Left renal cortex interstitium (tissue), 4 donors: Measurements from ENCODE around the gene MRPL55. TPM values are rescaled to one million over a fixed set of nuclear protein-coding genes. Genes with fewer than 3 reads are reported as not detected.

Experiments used
- DNase-seq, 4 donors: peaks; one replicate each; pipeline ENCODE4 v3.0.0-alpha.2; 2013; ENCODE audit warnings: low read depth in 4 of 4, low spot score in 2 of 4, missing footprints in 1 of 4
- polyA plus RNA-seq, 4 donors: library from polyadenylated mRNA; unstranded; fragments of 120-200 nt; gene quantifications; one replicate each; pipeline ENCODE4 v1.2.1, GENCODE V29; 2013; ENCODE audit not compliant: insufficient read length in 4 of 4

The MRPL55 gene
- polyA plus RNA-seq = 10 to 100 TPM; 37.4 to 60.9 (median 49.0) TPM

GRCh38 chr1:228109073-228109961 lies at the start of gene MRPL55:
TSS of gene MRPL55 (minus strand) at chr1:228109299. CDS start at chr1:228108260, 1,039 bp downstream.
- DNase-seq = peak; percentile 89 to 95 (median 92)

DNA sequence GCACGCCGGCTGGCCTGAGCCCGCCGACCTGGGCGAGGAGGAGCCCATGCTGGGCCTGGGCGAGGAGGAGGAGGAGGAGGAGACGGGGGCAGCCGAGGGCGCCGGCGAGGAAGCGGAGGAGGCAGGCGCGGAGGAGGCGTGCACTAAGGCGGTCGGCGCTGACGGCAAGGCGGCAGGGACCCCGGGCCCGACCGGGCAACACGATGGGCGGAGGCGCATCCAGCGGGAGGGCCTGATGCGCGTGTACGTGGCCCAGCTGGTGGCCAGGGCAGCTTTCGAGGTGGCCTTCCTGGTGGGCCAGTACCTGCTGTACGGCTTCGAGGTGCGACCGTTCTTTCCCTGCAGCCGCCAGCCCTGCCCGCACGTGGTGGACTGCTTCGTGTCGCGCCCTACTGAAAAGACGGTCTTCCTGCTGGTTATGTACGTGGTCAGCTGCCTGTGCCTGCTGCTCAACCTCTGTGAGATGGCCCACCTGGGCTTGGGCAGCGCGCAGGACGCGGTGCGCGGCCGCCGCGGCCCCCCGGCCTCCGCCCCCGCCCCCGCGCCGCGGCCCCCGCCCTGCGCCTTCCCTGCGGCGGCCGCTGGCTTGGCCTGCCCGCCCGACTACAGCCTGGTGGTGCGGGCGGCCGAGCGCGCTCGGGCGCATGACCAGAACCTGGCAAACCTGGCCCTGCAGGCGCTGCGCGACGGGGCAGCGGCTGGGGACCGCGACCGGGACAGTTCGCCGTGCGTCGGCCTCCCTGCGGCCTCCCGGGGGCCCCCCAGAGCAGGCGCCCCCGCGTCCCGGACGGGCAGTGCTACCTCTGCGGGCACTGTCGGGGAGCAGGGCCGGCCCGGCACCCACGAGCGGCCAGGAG lies 49.3 kb upstream of the MRPL55 start:
- no peak for DNase-seq

DNA sequence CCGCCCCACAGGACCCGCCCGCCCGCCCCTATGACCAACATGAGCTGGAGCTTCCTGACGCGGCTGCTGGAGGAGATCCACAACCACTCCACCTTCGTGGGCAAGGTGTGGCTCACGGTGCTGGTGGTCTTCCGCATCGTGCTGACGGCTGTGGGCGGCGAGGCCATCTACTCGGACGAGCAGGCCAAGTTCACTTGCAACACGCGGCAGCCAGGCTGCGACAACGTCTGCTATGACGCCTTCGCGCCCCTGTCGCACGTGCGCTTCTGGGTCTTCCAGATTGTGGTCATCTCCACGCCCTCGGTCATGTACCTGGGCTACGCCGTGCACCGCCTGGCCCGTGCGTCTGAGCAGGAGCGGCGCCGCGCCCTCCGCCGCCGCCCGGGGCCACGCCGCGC lies 48.6 kb upstream of the MRPL55 start:
- DNase-seq = no peak

DNA sequence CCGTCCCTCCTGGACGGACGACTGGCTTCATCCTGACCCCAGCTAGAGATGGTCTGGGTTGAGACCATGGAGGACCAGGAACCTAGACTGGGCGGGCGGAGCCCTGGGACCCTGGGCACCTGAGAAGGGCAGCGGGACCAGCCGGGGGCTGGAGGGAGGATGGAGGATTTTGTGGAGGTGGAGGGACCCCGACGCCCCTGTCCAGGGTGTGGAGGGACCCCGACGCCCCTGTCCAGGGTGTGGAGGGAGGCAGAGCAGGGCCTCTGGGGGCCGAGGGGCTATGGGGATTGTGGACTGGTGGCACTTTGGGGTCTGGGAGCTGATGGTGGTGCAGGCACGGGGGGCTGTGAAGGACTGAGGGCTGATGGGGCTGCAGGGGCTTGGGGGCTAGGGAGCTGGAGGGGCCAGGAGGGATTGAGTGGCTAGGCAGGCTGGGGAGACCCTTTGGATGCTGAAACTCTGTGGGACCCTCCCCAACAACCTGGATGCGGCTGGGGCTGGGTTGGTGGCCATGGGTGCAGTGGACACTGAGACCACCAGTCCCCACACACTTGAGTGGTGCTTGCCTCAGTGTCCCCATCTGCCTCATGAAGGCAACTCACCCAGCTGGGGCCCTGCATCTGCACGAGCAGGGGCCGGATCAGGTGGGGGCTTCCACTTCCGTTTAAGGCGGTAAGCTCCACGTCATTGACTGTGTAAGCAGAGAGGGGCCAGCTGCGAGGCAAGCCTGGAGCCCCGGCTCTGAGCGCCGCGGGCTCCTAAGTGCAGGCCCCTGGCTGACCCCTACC lies 48.0 kb upstream of the MRPL55 start:
- no peak for DNase-seq

GRCh38 chr1:228156515-228156881 lies 47.4 kb upstream of the MRPL55 start:
- no peak for DNase-seq

- no peak for DNase-seq
Measured at GRCh38 chr1:228155596-228156514, 46.8 kb upstream of the MRPL55 start.

GRCh38 chr1:228154670-228155571 lies 45.8 kb upstream of the MRPL55 start:
- DNase-seq = no peak

DNA sequence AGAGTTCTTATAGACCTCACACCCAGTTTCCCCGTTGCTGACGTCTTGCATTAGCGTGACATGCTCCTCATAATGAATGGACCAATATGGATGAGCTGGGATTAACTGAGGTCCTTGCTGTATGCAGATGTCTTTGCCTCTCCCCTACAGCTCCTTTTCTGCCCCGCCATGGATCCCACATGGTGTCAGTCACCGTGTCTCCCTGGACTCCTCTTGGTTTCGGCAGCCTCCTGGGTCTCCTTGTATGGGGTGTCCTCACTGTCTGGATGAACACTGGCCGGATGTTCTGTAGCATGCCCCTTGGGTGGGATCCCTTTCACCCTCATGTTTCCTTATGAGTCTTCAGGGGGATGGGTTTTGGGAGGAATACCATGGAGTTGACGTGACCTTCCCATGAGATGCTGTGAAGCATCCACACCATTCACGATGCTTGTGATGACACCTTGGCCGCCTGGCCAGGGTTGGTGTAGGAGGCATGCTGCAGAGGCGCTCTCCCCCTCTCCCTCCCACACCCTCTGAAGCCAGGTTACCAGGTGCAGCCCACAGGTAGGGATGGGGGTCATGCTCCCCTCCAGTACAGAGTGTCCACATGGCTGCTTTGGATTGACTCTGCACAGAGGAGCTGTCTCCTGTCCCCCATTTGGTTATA lies 45.0 kb upstream of the MRPL55 start:
- DNase-seq = no peak

DNA sequence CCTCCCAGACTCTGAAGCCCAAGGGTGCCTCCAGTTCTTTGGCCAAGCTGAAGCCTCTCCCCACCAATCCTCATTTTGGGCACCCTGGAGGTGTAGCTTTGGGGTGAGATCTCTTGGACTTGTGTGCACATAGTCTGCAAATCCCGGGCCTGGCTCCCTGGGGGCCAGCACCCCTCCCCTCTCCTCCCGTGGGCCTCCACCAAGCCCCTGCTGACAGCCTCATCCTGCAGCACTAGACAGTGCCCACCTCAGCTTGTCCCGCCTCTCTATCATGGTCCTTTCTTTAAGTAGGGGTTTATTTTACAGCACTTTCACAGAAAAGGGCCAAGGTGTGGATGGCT lies 43.8 kb upstream of the MRPL55 start:
- DNase-seq = no peak

- DNase-seq = no peak
Measured at GRCh38 chr1:228152097-228152917, 43.2 kb upstream of the MRPL55 start.

GRCh38 chr1:228151180-228151925 lies 42.3 kb upstream of the MRPL55 start:
- DNase-seq = no peak

GRCh38 chr1:228150461-228151179 lies 41.5 kb upstream of the MRPL55 start:
- DNase-seq = no peak

DNA sequence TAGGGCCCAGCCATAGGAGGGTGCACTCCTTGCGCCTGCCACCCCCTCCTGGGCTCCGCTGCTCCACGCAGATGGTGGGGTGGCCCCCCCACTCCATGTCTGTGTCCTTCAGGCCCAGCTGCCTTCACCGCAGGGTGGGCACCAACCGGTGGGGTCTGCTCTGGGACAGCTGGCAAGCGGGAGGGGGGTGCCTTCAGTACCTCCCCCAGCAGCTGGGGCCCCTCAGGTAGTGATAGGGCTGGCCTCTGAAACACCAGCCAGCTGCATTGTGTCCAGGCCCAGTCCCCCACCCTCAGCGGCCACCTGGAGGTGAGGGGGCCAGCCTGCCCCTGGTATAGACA lies 41.0 kb upstream of the MRPL55 start:
- DNase-seq = no peak

DNA sequence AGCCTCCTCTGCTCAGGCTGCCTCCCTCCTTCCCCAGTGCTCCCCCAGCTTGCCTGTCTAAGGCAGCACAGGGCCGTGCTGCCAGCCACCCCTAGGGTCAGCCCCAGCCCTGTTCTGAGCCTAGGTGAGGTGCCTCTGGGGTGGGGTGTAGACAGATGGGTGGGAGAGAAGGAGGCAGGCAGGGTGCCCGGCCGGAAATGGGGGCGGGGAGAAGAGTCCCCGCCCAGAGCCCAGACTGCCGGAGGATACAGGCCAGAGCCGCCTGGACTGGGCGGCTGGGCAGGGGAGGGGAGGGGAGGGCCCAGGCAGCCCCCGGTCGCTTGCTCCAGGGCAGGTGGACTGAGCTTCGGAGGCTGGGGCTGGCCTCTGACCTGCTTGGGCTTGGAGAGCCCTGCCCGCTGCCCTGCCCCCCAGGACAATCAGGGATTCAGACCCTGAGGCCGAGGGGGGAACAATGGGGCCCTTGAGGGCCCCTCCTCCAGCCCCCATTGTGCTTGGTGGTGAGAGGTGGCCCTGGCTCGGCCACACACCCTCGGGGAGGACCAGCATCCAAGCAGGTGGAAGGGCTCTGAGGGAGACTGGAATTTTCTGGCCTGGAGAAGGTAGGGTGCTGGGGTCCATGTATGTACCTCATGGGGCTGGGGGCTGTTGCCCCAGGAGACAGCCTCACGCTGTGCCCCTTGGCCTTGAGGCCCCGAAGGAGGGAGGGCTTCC lies 40.5 kb upstream of the MRPL55 start, which contains the start of gene GJC2:
Gene GJC2 (plus strand): TSS at position 525 of the 714 bp plus-strand sequence. CDS start 7,829 bp downstream, outside the sequence.
- no peak for DNase-seq

- no peak for DNase-seq
Measured at GRCh38 chr1:228148935-228149405, 39.9 kb upstream of the MRPL55 start.
